ENCODE data around the gene ZNF133. TPM values are rescaled to one million over a fixed set of nuclear protein-coding genes. Genes with fewer than 3 reads are reported as not detected.

The ZNF133 gene
- polyA plus RNA-seq, 1 donor (not counting 4 experiments of a cell fraction or from before 2014, with no cell fraction given), result 15.8 TPM

GRCh38 chr20:18279242-18279641, 9.1 kb upstream of the ZNF133 start:
- Histone ChIP-seq H3K4me2 (ENCODE audit: control insufficient read depth, extremely low read depth, insufficient read depth, low read depth, low read length) (no peak overlapping the region), H3K36me3 (ENCODE audit: control insufficient read depth in 2 of 2, extremely low read depth in 1 of 2, insufficient read depth in 2 of 2, low read length in 2 of 2) (no peaks in the 10 kb centered on the region), H4K20me1 (ENCODE audit: control insufficient read depth, extremely low read depth, insufficient read depth, low read length) (no peaks in the 10 kb centered on the region), H3K4me1 (ENCODE audit: control insufficient read depth, extremely low read depth, insufficient read depth, low read length) (peaks cover 4% of the 10 kb centered on the region), H3K27ac (ENCODE audit: control insufficient read depth, insufficient read depth, low read length) (no peak overlapping the region), H3K79me2 (ENCODE audit: control insufficient read depth, insufficient read depth, low read length) (no peaks in the 10 kb centered on the region), H2AFZ (ENCODE audit: control insufficient read depth, low read length) (peak overlapping the region; percentile 19), H3K9me1 (ENCODE audit: control insufficient read depth, extremely low read depth, insufficient read depth, low read length) (no peaks in the 10 kb centered on the region), H3K27me3 (ENCODE audit: control insufficient read depth, extremely low read depth, insufficient read depth, low read length) (no peaks in the 10 kb centered on the region), H3K9ac (ENCODE audit: control insufficient read depth, extremely low read depth, insufficient read depth, low read length) (no peak overlapping the region), H3K9me3 (ENCODE audit: control insufficient read depth, low read depth, low read length) (peaks cover 1% of the 10 kb centered on the region), H3K4me3 (ENCODE audit: control insufficient read depth in 2 of 3, extremely low read depth in 1 of 3, insufficient read depth in 2 of 3, low read depth in 1 of 3, low read length in 3 of 3) (no peak overlapping the region)
- TF ChIP-seq CTCF (optimal IDR thresholded peaks at IDR 0.05 in 1 of 3, IDR thresholded peaks at IDR 0.05 in 1 of 3, conservative IDR thresholded peaks at IDR 0.05 in 1 of 3; ENCODE audit: extremely low read depth in 1 of 3, insufficient read depth in 2 of 3, low read length in 3 of 3) (no peak), EZH2 (IDR thresholded peaks at IDR 0.05; ENCODE audit: low read length) (no peak)
- FAIRE-seq (peak; percentile 55), DNase-seq (ENCODE audit: low read depth, low spot score) (peak; percentile 55)
- dilution Hi-C loops (cut with MboI; ENCODE audit: extremely low pct_ligation_motif_present, low sequenced_read_pairs), result no loop called here

- Histone ChIP-seq H3K4me3 (ENCODE audit: control insufficient read depth in 2 of 3, extremely low read depth in 1 of 3, insufficient read depth in 2 of 3, low read depth in 1 of 3, low read length in 3 of 3) (no peak overlapping the region), H3K4me1 (ENCODE audit: control insufficient read depth, extremely low read depth, insufficient read depth, low read length) (peaks cover 8% of the 10 kb centered on the region), H3K36me3 (ENCODE audit: control insufficient read depth in 2 of 2, extremely low read depth in 1 of 2, insufficient read depth in 2 of 2, low read length in 2 of 2) (no peaks in the 10 kb centered on the region), H4K20me1 (ENCODE audit: control insufficient read depth, extremely low read depth, insufficient read depth, low read length) (no peaks in the 10 kb centered on the region), H3K79me2 (ENCODE audit: control insufficient read depth, insufficient read depth, low read length) (peaks cover 16% of the 10 kb centered on the region), H3K9me1 (ENCODE audit: control insufficient read depth, extremely low read depth, insufficient read depth, low read length) (no peaks in the 10 kb centered on the region), H3K9ac (ENCODE audit: control insufficient read depth, extremely low read depth, insufficient read depth, low read length) (no peak overlapping the region), H3K9me3 (ENCODE audit: control insufficient read depth, low read depth, low read length) (peaks cover 2% of the 10 kb centered on the region), H3K4me2 (ENCODE audit: control insufficient read depth, extremely low read depth, insufficient read depth, low read depth, low read length) (no peak overlapping the region), H3K27me3 (ENCODE audit: control insufficient read depth, extremely low read depth, insufficient read depth, low read length) (no peaks in the 10 kb centered on the region), H2AFZ (ENCODE audit: control insufficient read depth, low read length) (no peak overlapping the region), H3K27ac (ENCODE audit: control insufficient read depth, insufficient read depth, low read length) (no peak overlapping the region)
- dilution Hi-C loops (cut with MboI; ENCODE audit: extremely low pct_ligation_motif_present, low sequenced_read_pairs), result no loop called here
- DNase-seq (ENCODE audit: low read depth, low spot score) (no peak), FAIRE-seq (no peak)
- no peak for TF ChIP-seq CTCF (optimal IDR thresholded peaks at IDR 0.05 in 1 of 3, IDR thresholded peaks at IDR 0.05 in 1 of 3, conservative IDR thresholded peaks at IDR 0.05 in 1 of 3; ENCODE audit: extremely low read depth in 1 of 3, insufficient read depth in 2 of 3, low read length in 3 of 3)
- TF ChIP-seq EZH2 (IDR thresholded peaks at IDR 0.05; ENCODE audit: low read length), result no peak
Measured at GRCh38 chr20:18284805-18285533, 3.4 kb upstream of the ZNF133 start.

Measured in keratinocyte (primary cell).